Stimulated activated naive CD4-positive, alpha-beta T cell treated with Interleukin-2 at 50 U/mL for 16 hours (primary cell): ENCODE measurements around the gene TNFRSF12A.

Experiments used
- DNase-seq: peaks from one replicate; lab custom pipeline; 2025; lab: John Stamatoyannopoulos, UW

Gene TNFRSF12A

DNA sequence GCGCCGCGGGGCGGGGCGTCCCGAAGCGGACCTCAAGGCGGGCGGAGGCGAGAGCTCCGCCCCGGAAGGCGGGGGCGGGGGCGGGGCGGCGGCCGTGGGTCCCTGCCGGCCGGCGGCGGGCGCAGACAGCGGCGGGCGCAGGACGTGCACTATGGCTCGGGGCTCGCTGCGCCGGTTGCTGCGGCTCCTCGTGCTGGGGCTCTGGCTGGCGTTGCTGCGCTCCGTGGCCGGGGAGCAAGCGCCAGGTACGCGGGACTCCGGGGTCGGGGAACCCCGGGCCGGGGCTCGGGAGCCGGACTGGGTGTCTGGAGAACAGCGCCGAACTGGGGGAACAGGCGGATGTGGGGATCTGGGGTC is at the start of gene TNFRSF12A:
TSS of gene TNFRSF12A (plus strand) at position 122 of the 357 bp plus-strand sequence. CDS start at position 152, 30 bp downstream.
- DNase-seq = peak; percentile 47

GRCh38 chr16:2970563-2970962 is 49.6 kb upstream of the TNFRSF12A start:
- DNase-seq = no peak

DNA sequence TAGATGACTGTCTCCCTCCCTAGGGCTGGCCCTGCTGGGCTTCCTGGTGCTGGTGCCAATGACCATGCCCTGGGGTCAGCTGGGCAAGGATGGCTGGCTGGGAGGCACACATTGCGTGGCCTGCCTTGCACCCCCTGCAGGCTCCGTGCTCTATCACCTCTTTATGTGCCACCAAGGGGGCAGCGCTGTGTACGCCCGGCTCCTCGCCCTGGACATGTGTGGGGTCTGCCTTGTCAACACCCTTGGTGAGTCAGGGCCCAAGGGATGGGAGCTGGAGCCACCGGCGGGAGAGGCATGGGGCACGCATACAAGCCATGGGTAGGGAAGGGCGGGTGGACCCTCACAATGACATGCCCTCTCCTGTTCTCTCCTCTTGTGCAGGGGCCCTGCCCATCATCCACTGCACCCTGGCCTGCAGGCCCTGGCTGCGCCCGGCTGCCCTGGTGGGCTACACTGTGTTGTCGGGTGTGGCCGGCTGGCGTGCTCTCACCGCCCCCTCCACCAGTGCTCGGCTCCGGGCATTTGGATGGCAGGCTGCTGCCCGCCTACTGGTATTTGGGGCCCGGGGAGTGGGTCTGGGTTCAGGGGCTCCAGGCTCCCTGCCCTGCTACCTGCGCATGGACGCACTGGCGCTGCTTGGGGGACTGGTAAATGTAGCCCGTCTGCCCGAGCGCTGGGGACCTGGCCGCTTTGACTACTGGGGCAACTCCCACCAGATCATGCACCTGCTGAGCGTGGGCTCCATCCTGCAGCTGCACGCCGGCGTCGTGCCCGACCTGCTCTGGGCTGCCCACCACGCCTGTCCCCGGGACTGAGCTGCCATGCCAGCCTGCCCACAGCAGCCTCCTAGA is 48.8 kb upstream of the TNFRSF12A start:
- DNase-seq = no peak

- no peak for DNase-seq
Measured at GRCh38 chr16:2971985-2972784, 48.0 kb upstream of the TNFRSF12A start.

DNA sequence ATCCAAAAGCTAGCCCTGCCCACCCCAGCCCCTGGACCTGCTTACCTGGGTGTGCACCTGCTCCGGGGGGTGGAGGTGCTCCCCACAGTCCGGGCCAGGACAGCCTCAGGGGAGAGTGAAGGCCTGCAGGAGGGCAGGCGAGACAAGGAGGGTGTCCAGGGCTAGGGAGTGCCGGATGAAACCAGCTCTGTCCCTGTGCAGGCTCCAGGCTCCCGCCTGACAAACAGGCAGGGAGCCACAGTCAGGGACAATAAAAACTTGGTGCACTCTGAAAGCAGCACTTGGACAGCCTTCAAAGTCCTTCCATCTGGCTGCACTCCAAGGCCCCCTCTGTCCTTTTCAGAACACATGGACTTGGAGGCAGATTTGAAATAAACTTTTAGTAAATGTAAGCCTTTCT is 47.1 kb upstream of the TNFRSF12A start:
- no peak for DNase-seq

DNA sequence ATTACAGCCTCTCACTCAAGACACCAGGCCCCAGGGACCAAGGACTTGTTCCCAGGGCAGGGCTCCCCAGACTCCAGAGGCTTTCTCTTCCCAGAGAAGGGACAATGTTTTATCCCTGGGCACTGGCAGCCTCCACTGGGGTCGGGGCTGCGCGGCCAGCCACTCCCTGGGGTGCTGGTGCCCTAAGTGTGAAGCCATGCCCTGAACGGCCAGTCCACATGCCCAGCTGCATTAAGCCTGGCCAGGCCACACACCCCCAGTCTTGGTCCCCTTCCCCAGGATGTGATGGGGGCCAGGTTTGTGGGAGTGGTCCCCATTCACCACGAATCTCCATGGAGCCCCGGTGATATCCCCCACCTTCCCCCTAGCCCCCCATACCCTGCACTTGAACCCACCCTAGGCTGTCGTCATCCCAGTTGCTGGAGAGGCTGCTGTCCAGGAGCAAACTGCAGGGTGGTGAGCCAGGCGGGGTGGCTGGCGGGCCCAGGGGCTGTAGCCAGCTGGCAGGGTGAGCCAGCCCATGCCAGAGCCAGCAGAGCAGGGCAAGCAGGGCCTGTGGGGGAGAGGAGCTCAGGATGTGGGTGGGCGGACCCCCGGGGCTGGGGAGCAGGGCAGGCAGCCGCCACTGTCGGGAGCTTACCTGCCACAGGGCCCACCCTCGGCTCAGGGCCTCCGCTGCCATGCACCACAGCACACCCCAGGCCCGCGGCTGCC is 46.4 kb upstream of the TNFRSF12A start:
- no peak for DNase-seq

DNA sequence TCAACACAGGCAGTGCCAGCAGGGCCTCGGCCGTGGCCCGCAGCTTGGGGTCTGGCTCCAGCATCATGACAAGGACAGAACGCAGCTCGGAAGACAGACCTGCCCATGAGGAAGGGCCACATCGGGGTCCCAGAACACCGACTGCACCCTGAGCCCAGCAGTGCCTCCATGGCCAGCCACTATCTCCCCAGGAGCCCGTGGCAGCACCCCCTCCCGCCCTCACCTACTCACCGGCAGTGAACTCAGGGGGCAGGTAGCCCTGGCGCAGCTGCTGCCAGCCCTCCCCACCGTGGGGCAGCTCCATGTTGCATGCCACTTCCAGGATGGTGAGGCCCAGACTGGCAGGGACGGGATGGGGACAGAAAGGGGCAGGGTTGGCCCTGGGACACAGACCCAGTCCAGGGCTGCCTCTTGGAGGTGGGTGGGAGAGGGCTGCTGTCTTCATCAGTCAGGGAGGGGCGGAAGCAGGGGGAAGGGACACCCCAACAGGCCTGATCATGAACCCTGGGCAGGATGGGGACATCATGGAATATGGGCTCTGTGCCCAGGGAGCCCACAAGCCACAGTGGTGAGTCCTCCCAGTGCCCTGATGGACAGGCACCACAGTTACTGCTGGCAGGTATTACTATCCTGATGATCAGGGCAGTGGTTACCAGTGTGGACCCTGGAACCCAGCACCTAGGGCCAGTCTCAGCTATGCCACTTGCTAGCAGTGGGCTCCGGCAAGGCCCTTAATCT is 45.7 kb upstream of the TNFRSF12A start:
- DNase-seq = no peak

- no peak for DNase-seq
Measured at GRCh38 chr16:2975161-2975795, 44.9 kb upstream of the TNFRSF12A start.

GRCh38 chr16:2976201-2976600 is 44.0 kb upstream of the TNFRSF12A start:
- DNase-seq = no peak

- no peak for DNase-seq
Measured at GRCh38 chr16:2976673-2977072, 43.5 kb upstream of the TNFRSF12A start.

DNA sequence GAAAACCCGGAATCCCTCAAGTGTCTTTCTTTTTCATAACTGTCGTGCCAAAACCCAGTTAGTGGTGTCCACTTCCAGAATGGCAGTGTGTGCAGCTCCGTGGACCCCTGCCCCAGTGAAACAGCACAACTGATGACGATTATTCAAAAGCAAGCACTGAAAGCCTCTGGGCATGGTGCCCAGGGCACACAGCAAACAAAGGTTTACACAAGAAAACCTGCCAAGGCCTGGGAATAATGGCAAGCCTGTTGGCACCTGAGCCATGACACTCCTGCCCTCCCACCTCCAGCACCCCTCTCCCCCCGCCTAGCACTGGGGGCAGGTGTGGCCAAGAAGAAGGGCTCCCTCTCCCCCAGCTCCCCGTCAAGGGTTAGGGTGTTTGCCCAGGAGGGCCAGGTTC is 42.7 kb upstream of the TNFRSF12A start:
- no peak for DNase-seq

GRCh38 chr16:2979669-2980226 is 40.4 kb upstream of the TNFRSF12A start:
- no peak for DNase-seq

DNA sequence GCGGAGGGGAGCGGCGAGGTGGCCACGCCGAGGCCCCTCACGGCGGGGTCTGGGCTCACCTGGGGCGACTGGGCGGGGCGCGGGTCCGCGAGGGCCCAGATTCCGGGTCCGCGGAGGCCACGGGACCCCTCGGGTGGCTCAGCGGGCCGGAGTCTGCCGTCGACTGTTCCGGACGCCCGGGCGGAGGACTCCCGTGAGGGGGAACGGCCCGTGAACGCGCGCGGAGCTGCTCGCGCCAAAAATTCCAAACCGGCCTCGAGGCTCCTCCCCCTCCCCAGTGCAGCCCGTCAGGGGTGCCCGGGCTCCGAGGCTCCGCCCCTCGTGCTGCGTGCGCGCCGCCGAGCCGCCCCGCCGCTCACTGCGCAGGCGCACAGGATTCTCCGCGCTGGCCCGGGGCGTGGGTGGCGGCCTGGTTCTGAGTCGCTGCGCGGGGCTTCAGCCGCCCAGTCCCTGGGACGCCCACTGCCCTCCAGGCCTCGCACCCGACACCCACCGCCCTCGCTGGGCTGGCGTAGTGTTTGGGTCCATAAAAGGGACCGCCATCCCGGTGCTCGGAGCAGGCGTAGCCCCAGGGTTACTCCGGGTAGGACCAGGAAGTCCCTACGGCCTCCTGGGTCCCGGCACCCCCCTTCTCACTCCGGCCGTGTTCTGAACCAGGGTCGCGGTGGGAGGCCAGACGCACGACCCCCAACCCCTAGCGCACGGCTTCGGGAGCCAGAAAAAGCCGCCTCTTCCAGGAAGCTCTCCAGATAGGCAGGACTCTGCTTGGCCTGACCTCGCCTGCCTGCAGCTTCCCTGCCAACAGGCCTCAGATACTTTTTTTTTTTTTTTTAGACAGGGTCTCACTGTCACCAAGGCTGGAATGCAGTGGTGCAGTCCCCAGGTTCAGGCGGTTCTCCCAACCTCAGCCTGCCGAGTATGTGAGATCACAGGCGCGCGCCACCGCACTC is 39.7 kb upstream of the TNFRSF12A start, which contains the start of gene PKMYT1:
TSS of gene PKMYT1 (minus strand) at position 220 of the 950 bp plus-strand sequence. CDS start 789 bp downstream, outside the sequence.
- DNase-seq = peak; percentile 91

DNA sequence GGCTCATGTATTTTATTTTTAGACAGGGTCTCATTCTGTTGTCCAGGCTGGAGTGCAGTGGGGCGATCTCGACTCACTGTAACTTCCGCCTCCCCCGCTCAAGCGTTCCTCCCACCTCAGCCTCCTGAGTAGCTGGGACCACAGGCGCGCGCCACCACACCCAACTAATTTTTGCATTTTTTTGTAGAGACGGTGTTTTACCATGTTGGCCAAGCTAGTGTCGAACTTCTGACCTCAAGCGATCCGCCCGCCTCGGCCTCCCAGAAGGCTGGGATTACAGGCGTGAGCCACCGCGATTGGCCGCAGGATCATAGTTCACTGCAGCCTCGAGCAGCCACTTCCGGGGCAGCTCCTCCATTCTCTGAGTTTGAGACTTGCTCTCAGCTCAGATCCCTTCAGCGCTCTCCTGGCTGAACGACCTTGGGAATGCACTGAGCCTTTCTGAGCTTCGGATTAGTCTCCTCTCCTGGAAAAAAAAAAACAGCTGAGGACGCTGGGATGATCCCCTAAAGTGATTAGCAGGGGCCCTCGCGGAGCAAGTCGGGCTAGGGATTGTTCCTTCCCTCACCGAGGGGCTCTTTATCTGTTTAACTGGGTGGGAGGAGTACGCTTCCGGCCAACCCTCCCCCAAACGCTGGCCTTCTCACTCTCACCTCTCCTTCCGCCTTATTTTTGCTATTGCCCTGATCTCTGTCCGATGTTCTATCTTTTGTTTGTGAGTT is 38.8 kb upstream of the TNFRSF12A start:
- no peak for DNase-seq

DNA sequence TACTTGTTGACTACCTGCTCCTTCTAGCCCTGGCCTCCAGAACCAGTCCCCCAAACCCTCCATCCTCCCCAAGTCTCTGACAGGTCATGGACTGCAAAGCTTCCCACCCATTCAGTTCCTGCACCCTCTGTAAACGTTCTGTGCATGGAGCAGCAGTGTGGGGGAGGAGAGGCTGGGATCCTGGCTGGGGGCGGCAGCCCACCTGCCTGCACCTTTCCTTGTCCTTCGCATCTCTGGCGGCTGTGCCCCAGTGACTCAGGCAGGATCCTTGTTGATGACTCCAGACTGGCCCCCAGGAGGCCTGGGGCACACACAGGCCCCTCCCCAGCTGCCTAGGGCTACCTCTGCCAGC is 38.3 kb upstream of the TNFRSF12A start:
- DNase-seq = no peak

GRCh38 chr16:2982402-2982801 is 37.8 kb upstream of the TNFRSF12A start:
- DNase-seq = no peak

- peak; percentile 58 for DNase-seq
Measured at GRCh38 chr16:2983706-2984136, 36.4 kb upstream of the TNFRSF12A start.

GRCh38 chr16:2985462-2985861 is 34.7 kb upstream of the TNFRSF12A start:
- no peak for DNase-seq

- no peak for DNase-seq
Measured at GRCh38 chr16:2985893-2986355, 34.2 kb upstream of the TNFRSF12A start.
